H1 (cell line): Measurements from ENCODE around the gene CTPS1. TPM values are rescaled to one million over a fixed set of nuclear protein-coding genes. Genes with fewer than 3 reads are reported as not detected.

Experiments used
- CTCF ChIA-PET: fragments of 300-600 bp; sonication (Branson Sonifier 250); formaldehyde crosslinking; loops from one replicate; lab custom pipeline; 2021; ENCODE audit not compliant: partially characterized antibody; lab: Charles Lee
- POLR2A ChIA-PET: fragments of 300-600 bp; sonication (Branson Sonifier 250); formaldehyde crosslinking; loops from one replicate; lab custom pipeline; 2021; ENCODE audit warnings: inconsistent platforms; ENCODE audit not compliant: partially characterized antibody; lab: Charles Lee
- DNase-seq, 2 experiments: peaks; one replicate each; pipeline versions ENCODE4 v3.0.0 to v3.0.0-alpha.2; 2010 to 2022; ENCODE audit warnings: low spot score in 2 of 2, low read depth in 1 of 2, mixed read lengths in 1 of 2
- FAIRE-seq: peaks from 2 replicates; lab custom pipeline; 2011; peaks lifted over from hg19 to GRCh38; lab: Jason Lieb, UNC
- H2AFZ ChIP-seq: 2 replicates; pipeline ENCODE4 v1.8.1; 2012; ENCODE audit warnings: low read length, inconsistent platforms
- H2AK5ac ChIP-seq: 2 replicates; pipeline ENCODE4 v1.6.1; 2013; ENCODE audit warnings: low read depth, low read length
- H2BK120ac ChIP-seq: replicated peaks from 2 replicates; pipeline ENCODE3; 2013; ENCODE audit warnings: low read depth, low read length, inconsistent platforms
- H2BK12ac ChIP-seq: 2 replicates; pipeline ENCODE4 v1.6.1; 2013; ENCODE audit warnings: low read depth, low read length
- H2BK15ac ChIP-seq: 2 replicates; pipeline ENCODE4 v1.6.1; 2013; ENCODE audit warnings: low read length
- H2BK20ac ChIP-seq: 2 replicates; pipeline ENCODE4 v1.6.1; 2013; ENCODE audit warnings: low read length
- H2BK5ac ChIP-seq: 2 replicates; pipeline ENCODE4 v1.6.1; 2013; ENCODE audit warnings: low read depth, low read length
- H3K14ac ChIP-seq: 2 replicates; pipeline ENCODE4 v1.6.1; 2013; ENCODE audit warnings: inconsistent platforms; ENCODE audit not compliant: insufficient read length
- H3K18ac ChIP-seq: 2 replicates; pipeline ENCODE4 v1.6.1; 2013; ENCODE audit warnings: low read length; ENCODE audit errors: extremely low read depth
- H3K23ac ChIP-seq: 2 replicates; pipeline ENCODE4 v1.6.1; 2013; ENCODE audit warnings: inconsistent platforms; ENCODE audit not compliant: insufficient read length
- H3K23me2 ChIP-seq: 2 replicates; pipeline ENCODE4 v1.6.1; 2013; ENCODE audit warnings: low read depth, low read length
- H3K27ac ChIP-seq: 2 replicates; pipeline ENCODE4 v1.6.1; 2011; ENCODE audit warnings: low read depth, low read length, inconsistent platforms
- H3K27me3 ChIP-seq, 4 experiments: replicated peaks in 1 of 4; 1 replicate in 1 of 4; 2 replicates in 3 of 4; pipeline versions ENCODE4 v1.6.1 to v1.8.1; 2011 to 2013; ENCODE audit warnings: low read length in 3 of 4, mild to moderate bottlenecking in 3 of 4, inconsistent platforms in 2 of 4, mixed read lengths in 2 of 4, moderate library complexity in 1 of 4; ENCODE audit not compliant: control insufficient read depth in 3 of 4, insufficient read depth in 3 of 4; ENCODE audit errors: extremely low read depth in 1 of 4
- H3K36me3 ChIP-seq, 4 experiments: 2 replicates each; pipeline versions ENCODE4 v1.6.1 to v1.8.1; 2011 to 2013; ENCODE audit warnings: mild to moderate bottlenecking in 4 of 4, low read length in 3 of 4, moderate library complexity in 2 of 4, control low read depth in 1 of 4, inconsistent platforms in 1 of 4; ENCODE audit not compliant: insufficient read depth in 4 of 4, control insufficient read depth in 2 of 4
- H3K4ac ChIP-seq: replicated peaks from 2 replicates; pipeline ENCODE3; 2013; ENCODE audit warnings: low read length, low read depth, mixed read lengths, inconsistent platforms; ENCODE audit not compliant: insufficient read length
- H3K4me1 ChIP-seq, 4 experiments: replicated peaks in 1 of 4; 1 replicate in 1 of 4; 2 replicates in 3 of 4; pipeline versions ENCODE4 v1.6.1 to v1.8.1; 2011 to 2013; ENCODE audit warnings: low read length in 3 of 4, inconsistent platforms in 2 of 4, mixed read lengths in 1 of 4; ENCODE audit not compliant: insufficient read depth in 4 of 4, control insufficient read depth in 3 of 4
- H3K4me2 ChIP-seq, 2 experiments: 2 replicates each; pipeline versions ENCODE4 v1.6.1 to v1.8.1; 2011 to 2013; ENCODE audit warnings: low read depth in 2 of 2, low read length in 2 of 2, control low read depth in 1 of 2, inconsistent platforms in 1 of 2, mild to moderate bottlenecking in 1 of 2; ENCODE audit not compliant: insufficient read depth in 1 of 2
- H3K4me3 ChIP-seq, 4 experiments: fragments of 200-600, 300-600 bp in 1 of 4; sonication (generic), shearing (Covaris generic), sonication (Bioruptor Twin) in 1 of 4; 2 replicates each; pipeline versions ENCODE4 v1.5.1 to v1.8.1; 2011 to 2016; ENCODE audit warnings: low read length in 4 of 4, low read depth in 3 of 4, control low read depth in 2 of 4, inconsistent platforms in 2 of 4, mild to moderate bottlenecking in 2 of 4, mixed read lengths in 1 of 4, moderate library complexity in 1 of 4; ENCODE audit not compliant: insufficient read depth in 2 of 4; ENCODE audit errors: extremely low read depth in 1 of 4
- H3K56ac ChIP-seq: replicated peaks from 2 replicates; pipeline ENCODE3; 2013; ENCODE audit warnings: low read depth, mild to moderate bottlenecking, mixed read lengths, low read length, inconsistent platforms; ENCODE audit not compliant: insufficient read length
- H3K79me1 ChIP-seq: 2 replicates; pipeline ENCODE4 v1.6.1; 2013; ENCODE audit warnings: low read depth, low read length, control low read depth
- H3K79me2 ChIP-seq, 2 experiments: 2 replicates each; pipeline versions ENCODE4 v1.6.1 to v1.8.1; 2012 to 2013; ENCODE audit warnings: low read length in 2 of 2, mild to moderate bottlenecking in 2 of 2, inconsistent platforms in 1 of 2; ENCODE audit not compliant: insufficient read depth in 2 of 2, control insufficient read depth in 1 of 2
- H3K9ac ChIP-seq, 4 experiments: replicated peaks in 1 of 4; 1 replicate in 1 of 4; 2 replicates in 3 of 4; pipeline versions ENCODE4 v1.6.1 to v1.8.1; 2011 to 2013; ENCODE audit warnings: low read depth in 3 of 4, low read length in 3 of 4, control low read depth in 2 of 4, mild to moderate bottlenecking in 2 of 4, moderate library complexity in 2 of 4, inconsistent platforms in 1 of 4; ENCODE audit errors: extremely low read depth in 1 of 4
- H3K9me3 ChIP-seq, 2 experiments: 2 replicates each; pipeline versions ENCODE4 v1.6.1 to v1.8.1; 2012 to 2013; ENCODE audit warnings: mild to moderate bottlenecking in 2 of 2, moderate library complexity in 2 of 2, control low read depth in 1 of 2, inconsistent platforms in 1 of 2, low read depth in 1 of 2, low read length in 1 of 2, mixed read lengths in 1 of 2; ENCODE audit not compliant: insufficient read depth in 2 of 2
- H4K20me1 ChIP-seq, 2 experiments: replicated peaks in 1 of 2; 2 replicates each; pipeline versions ENCODE3 to v1.8.1; 2011 to 2013; ENCODE audit warnings: inconsistent platforms in 2 of 2, low read length in 2 of 2, mild to moderate bottlenecking in 1 of 2; ENCODE audit not compliant: insufficient read depth in 2 of 2, control insufficient read depth in 1 of 2
- H4K5ac ChIP-seq: 2 replicates; pipeline ENCODE4 v1.6.1; 2013; ENCODE audit warnings: low read length, low read depth, mixed read lengths, inconsistent platforms; ENCODE audit not compliant: insufficient read length
- H4K8ac ChIP-seq: 2 replicates; pipeline ENCODE4 v1.8.0; 2013; ENCODE audit warnings: mild to moderate bottlenecking, moderate library complexity, low read length, inconsistent platforms; ENCODE audit not compliant: insufficient read depth; ENCODE audit errors: extremely low read depth
- H4K91ac ChIP-seq: replicated peaks from 2 replicates; pipeline ENCODE3; 2013; ENCODE audit warnings: low read length, mixed read lengths, inconsistent platforms; ENCODE audit not compliant: insufficient read length
- RBBP5 ChIP-seq: IDR thresholded peaks from 2 replicates; pipeline ENCODE4 v1.7.1; 2012; ENCODE audit warnings: low read depth, mild to moderate bottlenecking, inconsistent platforms, low read length, moderate library complexity, borderline replicate concordance
- SAP30 ChIP-seq: fragments of 300-600 bp; sonication (generic); IDR thresholded peaks from 2 replicates; pipeline ENCODE4 v1.7.1; 2012; ENCODE audit warnings: low read length, moderate library complexity, mild to moderate bottlenecking, inconsistent platforms; ENCODE audit not compliant: insufficient read depth, insufficient replicate concordance
- USF2 ChIP-seq: IDR thresholded peaks from 2 replicates; pipeline ENCODE4 v1.6.1; 2011; ENCODE audit warnings: low read length, improper control_type of control experiment
- WGBS, 2 experiments: shearing (Covaris generic) in 1 of 2; methylation state at CpG; one replicate each; pipeline versions ENCODE4 v1.1.6 to v1.1.7; 2013 to 2015; ENCODE audit warnings: low lambda C conversion rate in 2 of 2, mixed read lengths in 2 of 2, inconsistent platforms in 1 of 2, low coverage in 1 of 2, missing lambda C conversion rate in 1 of 2; ENCODE audit not compliant: insufficient replicate concordance in 2 of 2, insufficient coverage in 1 of 2, insufficient read length in 1 of 2; ENCODE audit errors: extremely low coverage in 1 of 2, missing lambda C conversion rate in 1 of 2; 5-methylcytosine and 5-hydroxymethylcytosine counted together
- polyA plus RNA-seq, 7 experiments: library from polyadenylated mRNA; depleted of rRNA in 3 of 7; stranded (reverse) in 5 of 7; unstranded in 2 of 7; fragments of >200 nt in 5 of 7; fragments of 200-250 nt in 2 of 7; gene quantifications; 1 replicate in 5 of 7; 2 replicates in 1 of 7; 4 replicates in 1 of 7; pipeline versions ENCODE4 v1.2.1 to v1.2.3, GENCODE V29; 2011 to 2013; ENCODE audit warnings: missing spikeins in 2 of 7, mixed read lengths in 2 of 7
- total RNA-seq: library from RNA; stranded (reverse); fragmentation: NEBNext Ultra II Directional; extraction: Animal tissue kit (Norgen Biotek cat#: 25700); gene quantifications from 2 replicates; pipeline ENCODE4 v1.2.1, GENCODE V29; 2021

CTPS1 gene
- total and polyA plus RNA-seq, 2 of the 8 experiments (the other 6 are each of a cell fraction or from before 2014, with no cell fraction given) = 35.5 to 103 TPM

GRCh38 chr1:40986328-40986783, 6.9 kb downstream of the CTPS1 start:
- no peak overlapping the region for H2BK15ac ChIP-seq
- DNase-seq (no peak), FAIRE-seq (no peak)
- H4K91ac ChIP-seq = no peak overlapping the region
- H3K4ac ChIP-seq = no peak overlapping the region
- peaks cover 12 to 23% of the 10 kb centered on the region in 2 experiments for H4K20me1 ChIP-seq
- 0 out of 2 replicates have a peak, but pooled peaks cover 2% of the 10 kb centered on the region for H3K23me2 ChIP-seq
- peaks cover 0 to 6% (median 3%) of the 10 kb centered on the region in 4 experiments; a peak in 5 of 7 replicates for H3K4me1 ChIP-seq
- H2AFZ ChIP-seq = no peak overlapping the region
- H3K56ac ChIP-seq = no peak overlapping the region
- H3K4me3 ChIP-seq = no peak overlapping the region
- H2BK20ac ChIP-seq = no peak overlapping the region
- no peak overlapping the region for H2BK12ac ChIP-seq
- 96% methylated on average over 10 of the region's 10 CpGs; no CpG with 5 or more reads in 1 of the 2 experiments for WGBS, 2 experiments
- H3K27ac ChIP-seq = no peak overlapping the region
- H4K8ac ChIP-seq = no peak overlapping the region
- H2BK120ac ChIP-seq = no peak overlapping the region
- no peak overlapping the region for H3K18ac ChIP-seq
- no peak overlapping the region for H2BK5ac ChIP-seq
- CTCF ChIA-PET = interaction anchor here (1.0 to 1.4 kb wide), 3 partner anchors 10 to 204 kb away, joined by 3 to 5 read pairs (median 3); no protein-coding TSS in a partner anchor
- H3K9me3 ChIP-seq = no peaks in the 10 kb centered on the region
- H3K27me3 ChIP-seq = no peaks in the 10 kb centered on the region
- no peaks in the 10 kb centered on the region; the same call in 1 of the 2 replicates for H3K79me1 ChIP-seq
- no peak overlapping the region for H4K5ac ChIP-seq
- H3K14ac ChIP-seq = no peak overlapping the region
- no peak overlapping the region for H2AK5ac ChIP-seq
- H3K9ac ChIP-seq = no peak overlapping the region
- H3K23ac ChIP-seq = no peak overlapping the region
- H3K79me2 ChIP-seq = peaks cover 9 to 48% of the 10 kb centered on the region in 2 experiments
- no peak overlapping the region for H3K4me2 ChIP-seq
- H3K36me3 ChIP-seq = peaks cover 53 to 83% (median 78%) of the 10 kb centered on the region in 4 experiments
- POLR2A ChIA-PET = interaction anchor here (1.1 to 9.6 kb wide), 6 partner anchors 10 to 48 kb away, joined by 3 to 49 read pairs (median 6); no protein-coding TSS in a partner anchor
- TF ChIP-seq SAP30 = no peak
- no peak for TF ChIP-seq USF2
- no peak for TF ChIP-seq RBBP5
